Loucy (cell line): ENCODE results near the gene YWHAH.

Experiments
- EZH2phosphoT487 ChIP-seq: fragments of 200-600 bp; IDR thresholded peaks from 2 replicates; pipeline ENCODE4 v1.6.1; 2018; ENCODE audit warnings: antibody characterized with exemption, mild to moderate bottlenecking, moderate library complexity, borderline replicate concordance
- TF ChIP-seq, protein P1 (sequence below): fragments of 200-600 bp; sonication (generic); conservative IDR thresholded peaks from 2 replicates; pipeline ENCODE4 v1.5.1; 2014; ENCODE audit warnings: mild to moderate bottlenecking, antibody characterized with exemption, low read length

DNA sequence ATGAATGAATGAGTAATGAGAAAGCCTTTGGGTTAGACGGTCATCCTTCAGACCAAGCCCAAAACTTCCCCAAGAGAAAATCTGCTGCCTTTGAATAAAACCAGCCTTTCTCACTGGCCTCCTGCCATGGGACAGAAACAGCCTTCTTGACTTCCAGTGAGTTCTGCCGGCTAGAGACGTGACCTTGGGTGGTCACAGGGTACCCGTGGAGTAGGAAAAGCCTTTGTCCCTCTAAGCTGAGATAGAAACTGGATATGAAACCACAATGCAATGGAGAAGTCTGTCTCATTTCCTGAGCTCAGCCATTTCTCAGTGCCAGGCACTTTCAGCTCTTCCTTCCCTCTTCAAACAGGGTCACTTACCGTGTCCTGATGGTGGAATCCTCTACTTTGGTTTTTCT, 21.2 kb upstream of the YWHAH start:
- TF ChIP-seq, protein P1, sequence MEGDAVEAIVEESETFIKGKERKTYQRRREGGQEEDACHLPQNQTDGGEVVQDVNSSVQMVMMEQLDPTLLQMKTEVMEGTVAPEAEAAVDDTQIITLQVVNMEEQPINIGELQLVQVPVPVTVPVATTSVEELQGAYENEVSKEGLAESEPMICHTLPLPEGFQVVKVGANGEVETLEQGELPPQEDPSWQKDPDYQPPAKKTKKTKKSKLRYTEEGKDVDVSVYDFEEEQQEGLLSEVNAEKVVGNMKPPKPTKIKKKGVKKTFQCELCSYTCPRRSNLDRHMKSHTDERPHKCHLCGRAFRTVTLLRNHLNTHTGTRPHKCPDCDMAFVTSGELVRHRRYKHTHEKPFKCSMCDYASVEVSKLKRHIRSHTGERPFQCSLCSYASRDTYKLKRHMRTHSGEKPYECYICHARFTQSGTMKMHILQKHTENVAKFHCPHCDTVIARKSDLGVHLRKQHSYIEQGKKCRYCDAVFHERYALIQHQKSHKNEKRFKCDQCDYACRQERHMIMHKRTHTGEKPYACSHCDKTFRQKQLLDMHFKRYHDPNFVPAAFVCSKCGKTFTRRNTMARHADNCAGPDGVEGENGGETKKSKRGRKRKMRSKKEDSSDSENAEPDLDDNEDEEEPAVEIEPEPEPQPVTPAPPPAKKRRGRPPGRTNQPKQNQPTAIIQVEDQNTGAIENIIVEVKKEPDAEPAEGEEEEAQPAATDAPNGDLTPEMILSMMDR = no peak
- TF ChIP-seq EZH2phosphoT487 = no peak
